HG03521 (cell line): ENCODE measurements around the gene MRM2.

Experiments
- ATAC-seq: cut with Tn5 transposase; IDR thresholded peaks from one replicate; pipeline ENCODE4 v1.9.1; 2021; ENCODE audit warnings: mild to moderate bottlenecking, moderate library complexity; ENCODE audit not compliant: unreplicated experiment

The MRM2 gene

DNA sequence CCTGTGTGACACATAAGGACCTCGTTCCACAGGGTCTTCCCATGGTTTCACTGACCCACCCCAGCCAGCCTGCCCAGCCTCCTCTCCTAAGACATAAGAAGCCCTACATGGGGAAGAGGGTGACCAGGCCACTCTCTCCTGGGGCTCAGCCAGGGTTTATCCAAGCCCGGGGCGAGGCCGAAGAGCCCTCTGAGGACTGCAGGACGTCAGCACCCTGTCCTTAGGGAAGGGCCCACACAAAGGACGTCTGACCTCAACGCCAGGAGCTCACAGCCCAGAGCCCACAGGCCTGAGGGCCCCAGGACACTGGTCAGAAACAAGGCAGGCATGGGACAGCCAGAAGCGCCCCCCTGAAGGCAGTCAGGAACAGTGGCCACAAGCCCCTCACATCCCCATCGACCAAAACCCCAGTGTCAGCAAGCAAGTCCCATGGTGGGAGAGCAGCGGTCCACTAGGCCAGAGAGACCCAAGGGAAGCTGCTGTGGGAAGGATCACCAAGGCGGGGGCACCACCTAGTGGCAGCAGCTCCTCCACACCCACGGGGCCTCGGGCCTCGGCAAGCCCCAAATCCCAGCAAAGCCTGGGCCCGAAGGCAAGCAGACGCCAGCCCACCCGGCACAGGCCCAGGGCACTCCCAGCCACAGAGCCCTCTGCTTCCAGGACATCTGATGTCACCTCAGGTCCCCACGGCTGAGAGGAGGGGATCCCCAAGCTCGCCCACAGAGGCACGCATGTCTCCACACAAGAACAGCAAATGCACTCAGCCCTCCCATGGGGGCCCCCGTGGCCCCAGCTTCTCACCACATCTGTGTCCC lies 32.7 kb downstream of the MRM2 start:
- ATAC-seq = no peak

DNA sequence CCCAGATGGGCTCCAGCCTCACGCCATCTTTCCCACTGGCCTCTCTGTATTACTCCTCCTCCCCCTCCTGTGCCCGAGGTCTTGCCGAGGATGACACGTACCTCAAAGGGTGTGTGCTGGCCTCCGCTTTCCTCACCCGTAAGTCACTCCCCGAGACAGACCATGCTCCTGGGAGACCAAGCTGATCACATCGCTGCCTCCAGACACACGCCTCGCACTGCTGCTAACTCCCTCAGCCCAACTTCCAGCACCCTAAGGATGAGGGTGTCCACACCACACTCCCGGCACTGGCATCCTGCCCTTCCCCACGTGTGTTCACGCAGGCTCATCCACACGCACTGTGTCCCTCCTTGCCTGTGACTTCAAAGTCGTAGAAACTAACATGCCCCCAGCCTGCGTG lies 33.3 kb downstream of the MRM2 start:
- ATAC-seq = no peak

DNA sequence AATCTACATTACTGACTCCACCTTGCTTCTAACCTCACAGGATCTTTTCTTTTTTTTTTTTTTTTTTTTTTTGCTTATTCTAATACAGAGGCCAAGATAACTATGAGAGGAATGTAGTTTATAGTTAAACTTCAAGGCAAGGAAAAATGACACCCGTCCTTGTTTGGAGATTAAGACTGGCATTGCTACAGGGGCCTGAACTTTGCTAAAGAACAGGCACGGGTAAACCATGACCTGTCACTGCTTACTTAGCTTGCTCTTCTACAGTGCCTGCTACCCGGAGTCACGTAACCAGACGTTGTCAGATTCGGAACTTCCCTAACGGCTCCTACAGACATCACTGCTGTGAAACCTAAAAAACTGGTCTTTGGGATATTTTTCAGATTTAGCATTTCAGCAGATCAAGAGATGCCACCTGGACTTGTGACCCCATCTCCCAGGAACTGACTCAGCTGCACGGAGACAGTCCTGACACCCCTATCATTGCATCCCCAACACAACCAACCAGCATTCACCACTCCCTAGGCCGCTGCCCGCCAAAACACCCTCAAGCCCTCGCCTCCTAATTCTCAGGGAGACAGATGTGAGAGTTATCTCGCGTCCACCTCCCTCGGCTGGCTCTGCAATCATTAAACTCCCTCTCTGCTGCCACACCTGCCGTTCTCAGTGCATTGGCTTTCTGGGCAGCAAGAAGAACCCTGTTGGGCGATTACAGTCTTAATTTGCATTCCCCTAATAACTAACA lies 36.8 kb downstream of the MRM2 start:
- ATAC-seq = no peak

DNA sequence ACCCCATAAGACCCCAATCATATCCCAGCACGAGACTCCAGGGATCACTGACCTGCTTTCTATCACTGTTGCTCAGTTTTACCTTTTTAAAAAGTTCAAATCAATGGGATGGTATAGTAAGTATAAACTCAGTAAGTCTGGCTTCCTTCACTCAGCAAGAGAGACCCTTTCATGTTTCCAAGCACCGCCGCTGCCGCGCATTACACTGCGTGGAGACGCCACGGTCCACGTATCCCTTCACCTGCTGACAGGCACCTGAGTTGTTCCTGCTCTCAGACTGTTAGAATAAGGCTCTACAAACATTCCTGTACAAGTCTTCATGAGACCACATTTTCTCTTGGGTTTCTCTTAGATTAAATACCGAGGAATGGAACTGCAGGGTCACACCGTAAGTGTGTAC lies 37.6 kb downstream of the MRM2 start:
- no peak for ATAC-seq

DNA sequence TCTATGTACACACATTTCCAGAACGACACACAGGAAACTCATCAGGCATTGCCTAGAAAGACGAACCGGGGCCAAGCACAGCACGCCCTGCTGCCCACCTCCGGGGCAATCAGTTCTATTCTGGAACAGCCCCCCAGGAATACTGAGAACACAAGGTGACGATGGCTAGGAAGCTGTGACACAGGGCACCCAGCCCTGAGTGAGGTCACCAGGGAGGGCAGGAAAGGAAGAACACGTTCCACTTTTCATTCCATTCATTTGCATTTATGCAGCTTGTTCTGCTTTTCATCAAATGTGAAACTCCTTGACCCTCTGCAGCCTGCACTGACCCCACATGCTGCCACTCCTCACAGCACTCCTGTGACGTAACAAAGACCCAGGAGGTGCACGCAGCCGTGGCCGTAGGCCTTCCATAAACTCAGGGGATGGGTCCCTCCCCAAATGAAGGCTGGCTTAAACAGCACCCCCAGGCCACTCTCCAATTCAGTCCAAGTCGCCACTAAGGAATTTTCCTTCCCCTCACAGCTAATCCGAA lies 38.2 kb downstream of the MRM2 start:
- ATAC-seq = no peak

DNA sequence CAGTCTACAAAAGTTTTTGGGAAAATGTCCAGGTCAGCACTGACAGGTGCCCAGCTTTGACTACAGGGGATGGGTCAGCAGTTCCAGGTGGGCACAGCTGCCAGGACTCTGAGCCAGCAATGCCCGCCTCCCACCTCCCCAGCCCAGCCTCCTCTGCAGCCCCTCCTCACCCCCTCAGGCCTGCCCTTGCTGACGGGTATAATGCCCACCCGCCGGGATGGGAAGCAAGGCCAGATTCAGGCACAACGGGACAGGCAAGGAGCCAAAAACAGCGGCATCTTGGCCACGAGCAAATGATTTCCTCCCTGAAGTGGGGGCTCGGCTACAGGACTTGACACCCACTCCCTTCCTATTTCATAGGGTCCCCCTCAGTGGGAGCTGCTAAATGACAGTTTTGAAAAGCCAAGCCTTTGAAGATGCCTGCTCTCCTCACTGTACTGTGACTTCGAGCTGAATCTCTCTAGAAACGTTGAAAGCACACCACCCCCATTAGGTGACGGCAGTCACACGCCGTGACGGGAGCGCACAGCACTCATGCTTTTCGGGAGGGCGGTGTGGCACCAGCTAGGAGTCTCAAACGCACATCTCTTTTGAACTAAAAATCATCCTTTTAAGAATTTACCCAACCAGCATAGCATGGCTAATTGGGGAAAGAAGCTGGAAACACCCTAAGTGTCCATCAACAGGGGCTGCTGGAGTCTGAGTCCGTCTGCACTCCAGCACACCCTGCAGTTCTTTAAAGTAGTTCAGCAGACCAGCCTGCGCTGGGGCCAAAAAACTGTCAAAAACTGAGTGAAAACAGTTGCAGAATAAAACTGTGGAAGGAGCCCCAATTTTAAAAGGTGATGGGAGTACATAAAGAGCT lies 38.9 kb downstream of the MRM2 start:
- no peak for ATAC-seq

DNA sequence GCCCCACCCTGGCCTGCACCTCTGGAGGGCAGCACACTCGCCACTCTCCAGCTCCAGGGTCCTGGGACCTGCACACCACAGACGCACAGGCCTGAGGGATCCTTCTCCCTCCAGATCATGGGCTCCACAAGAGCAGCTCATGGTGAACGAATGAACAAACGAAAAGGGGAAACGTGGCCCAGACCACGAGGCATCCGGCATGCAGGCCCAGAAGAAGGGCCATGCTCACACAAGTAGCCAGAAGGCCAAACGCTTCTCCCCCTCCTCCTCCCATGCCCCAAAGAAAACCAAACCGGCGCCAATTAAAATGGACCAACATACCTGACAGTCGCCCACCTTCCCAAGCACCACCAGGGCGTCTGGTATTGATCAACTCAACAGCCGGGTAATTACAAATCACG lies 39.6 kb downstream of the MRM2 start:
- no peak for ATAC-seq

DNA sequence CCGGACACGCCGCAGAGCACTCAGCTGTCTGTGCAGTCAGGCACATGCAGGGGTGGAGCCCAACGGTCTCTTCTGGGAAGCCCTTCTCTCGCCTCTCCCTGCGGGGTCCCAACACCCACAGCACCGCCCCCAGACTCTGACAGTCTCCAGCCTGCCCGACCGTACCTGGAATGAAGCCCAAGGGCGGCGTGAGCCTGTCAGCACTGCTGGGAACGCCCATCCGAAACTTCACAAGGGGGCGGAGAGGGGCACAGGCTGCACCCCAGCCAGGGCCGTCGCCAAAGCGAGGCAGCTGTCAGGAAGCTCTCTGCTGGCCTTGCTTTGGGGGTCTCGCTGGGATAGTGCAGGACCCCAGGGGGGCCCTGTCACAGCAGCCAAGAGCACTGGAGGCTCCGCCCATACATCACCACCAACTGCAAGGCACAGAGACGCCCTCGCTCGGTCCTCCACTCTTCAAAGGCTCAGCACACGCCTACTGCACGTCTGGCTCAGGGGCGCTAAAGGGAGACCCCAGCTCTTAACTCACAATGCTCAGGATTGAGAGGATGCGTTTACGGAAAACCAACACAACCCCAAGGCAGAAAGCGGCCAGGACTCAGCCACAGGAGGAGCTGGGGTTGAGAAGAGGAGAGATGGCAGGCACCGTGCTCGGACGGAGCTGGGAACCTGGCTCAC lies 40.2 kb downstream of the MRM2 start:
- ATAC-seq = no peak

DNA sequence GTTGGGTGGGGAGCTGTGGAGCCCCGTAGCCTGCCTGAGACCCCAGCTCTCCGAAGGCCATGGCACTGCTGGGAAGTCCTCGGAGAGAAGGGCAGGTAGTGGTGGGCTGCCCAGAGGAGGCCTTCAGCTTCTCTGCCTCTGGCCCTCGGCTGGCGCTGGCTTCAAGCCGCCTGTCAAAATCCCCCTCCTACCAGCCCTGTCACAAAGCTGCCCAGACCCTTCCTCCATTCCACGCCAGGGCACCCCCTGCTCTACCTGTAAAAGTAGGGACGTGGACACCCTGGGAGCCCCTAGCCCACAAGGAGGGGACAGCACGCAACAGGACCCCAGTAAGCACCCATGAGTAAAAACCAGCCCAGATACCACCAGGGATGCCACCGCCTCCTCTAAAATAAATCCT lies 40.9 kb downstream of the MRM2 start:
- ATAC-seq = no peak

DNA sequence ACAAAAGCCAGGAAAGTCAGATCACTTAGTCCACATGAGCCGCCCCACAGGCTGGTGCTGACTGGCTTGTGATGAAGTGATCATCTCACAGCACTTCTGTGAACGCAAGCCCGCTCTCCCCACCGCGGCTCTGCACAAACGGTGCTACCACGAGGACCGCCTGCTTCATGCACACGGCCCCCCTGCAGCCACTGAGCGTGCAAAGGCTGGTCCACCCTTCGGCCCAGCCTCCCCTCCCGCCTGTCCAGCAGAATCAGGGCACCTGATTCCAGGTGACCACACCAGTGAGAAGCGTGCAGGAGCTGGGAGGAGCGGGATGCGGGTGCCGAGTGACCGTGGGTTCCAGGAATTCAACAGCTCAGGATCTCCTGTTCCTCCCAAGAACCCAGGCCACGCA lies 41.4 kb downstream of the MRM2 start:
- ATAC-seq = no peak

DNA sequence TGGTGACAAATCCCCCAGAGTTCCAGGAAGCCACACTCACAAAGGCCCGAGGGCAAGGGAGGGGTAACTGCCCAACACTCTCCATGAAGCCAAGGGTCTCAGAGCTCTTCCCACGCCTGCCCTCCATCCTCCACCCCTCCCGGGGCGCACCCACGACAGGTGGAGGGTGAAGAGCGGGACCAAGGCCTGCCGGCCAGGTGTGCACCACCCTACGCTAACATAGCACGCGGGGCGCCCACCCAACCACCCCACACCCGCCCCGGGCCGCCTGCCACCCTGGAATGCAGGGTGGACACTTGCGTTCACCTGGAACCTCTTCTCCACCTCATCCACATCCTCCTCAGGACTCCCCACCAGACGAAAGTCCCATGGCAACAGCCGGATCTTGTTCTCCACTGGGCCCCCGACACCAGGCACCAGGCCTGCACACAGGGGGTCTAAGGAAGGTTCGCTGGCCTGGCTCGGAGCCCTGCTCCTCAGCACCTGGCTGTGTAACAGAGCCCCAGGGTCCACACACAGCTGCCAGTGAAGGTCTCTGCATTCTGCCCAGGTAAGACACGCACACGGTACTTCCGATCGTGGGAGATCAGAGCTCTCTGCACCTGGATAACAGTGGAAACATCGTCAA lies 41.9 kb downstream of the MRM2 start:
- ATAC-seq = no peak

DNA sequence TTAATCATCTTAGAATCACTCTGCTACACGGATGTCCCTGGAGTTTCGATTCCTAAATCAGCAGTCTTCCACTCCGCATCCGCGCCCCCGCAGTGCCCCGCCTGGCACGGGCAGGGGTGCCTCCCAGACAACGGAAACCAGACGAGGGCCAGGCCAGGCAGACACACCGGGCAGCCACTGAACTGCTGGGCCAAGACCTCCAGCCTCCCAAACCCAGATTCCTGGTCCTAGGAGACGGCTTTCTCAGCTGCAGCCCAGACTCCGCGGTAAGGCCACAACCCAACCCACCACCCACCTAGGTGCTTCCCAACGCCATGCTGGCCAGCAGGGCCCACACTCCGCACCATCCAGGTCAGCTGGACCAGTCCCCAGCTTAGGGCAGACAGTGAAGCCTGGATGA lies 42.5 kb downstream of the MRM2 start:
- ATAC-seq = no peak

DNA sequence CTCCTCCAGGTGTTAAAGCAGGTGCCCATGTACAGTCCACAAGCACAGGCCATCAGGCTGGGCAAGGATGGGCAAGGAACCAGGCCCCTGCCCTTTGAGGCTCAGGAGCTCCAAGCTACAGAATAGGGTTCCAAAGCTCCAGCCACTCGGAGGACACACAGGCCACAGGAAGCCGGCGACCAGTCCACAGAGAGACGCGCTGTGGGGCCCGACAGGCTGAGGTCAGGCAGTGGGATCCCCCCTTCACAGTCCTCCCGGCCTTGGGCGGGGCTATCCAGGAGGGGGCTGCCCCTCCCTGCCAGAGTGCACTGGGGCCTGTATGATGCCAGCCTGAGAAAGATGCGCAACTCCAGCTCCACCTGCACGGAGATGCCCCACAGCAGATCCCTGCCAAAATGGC lies 43.2 kb downstream of the MRM2 start:
- ATAC-seq = no peak

DNA sequence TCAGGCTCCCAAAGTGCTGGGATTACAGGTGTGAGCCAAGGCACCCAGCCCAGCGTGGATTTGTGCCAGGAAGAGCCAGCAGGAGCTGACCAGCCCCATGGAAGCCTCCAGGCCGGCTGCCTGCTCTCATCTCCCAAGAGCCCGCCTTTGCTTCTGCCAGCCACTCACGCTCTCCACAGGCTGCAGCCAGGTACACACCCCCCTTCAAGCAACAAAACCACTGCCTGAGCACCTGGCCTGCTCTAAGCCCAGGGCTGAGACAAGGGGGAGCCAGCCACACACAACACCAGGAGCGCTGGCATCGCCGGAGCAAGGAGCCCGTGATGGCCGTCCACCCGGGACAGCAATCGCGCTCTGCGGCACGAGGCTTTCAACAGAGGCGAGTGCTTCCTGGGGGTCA lies 43.8 kb downstream of the MRM2 start:
- ATAC-seq = no peak

DNA sequence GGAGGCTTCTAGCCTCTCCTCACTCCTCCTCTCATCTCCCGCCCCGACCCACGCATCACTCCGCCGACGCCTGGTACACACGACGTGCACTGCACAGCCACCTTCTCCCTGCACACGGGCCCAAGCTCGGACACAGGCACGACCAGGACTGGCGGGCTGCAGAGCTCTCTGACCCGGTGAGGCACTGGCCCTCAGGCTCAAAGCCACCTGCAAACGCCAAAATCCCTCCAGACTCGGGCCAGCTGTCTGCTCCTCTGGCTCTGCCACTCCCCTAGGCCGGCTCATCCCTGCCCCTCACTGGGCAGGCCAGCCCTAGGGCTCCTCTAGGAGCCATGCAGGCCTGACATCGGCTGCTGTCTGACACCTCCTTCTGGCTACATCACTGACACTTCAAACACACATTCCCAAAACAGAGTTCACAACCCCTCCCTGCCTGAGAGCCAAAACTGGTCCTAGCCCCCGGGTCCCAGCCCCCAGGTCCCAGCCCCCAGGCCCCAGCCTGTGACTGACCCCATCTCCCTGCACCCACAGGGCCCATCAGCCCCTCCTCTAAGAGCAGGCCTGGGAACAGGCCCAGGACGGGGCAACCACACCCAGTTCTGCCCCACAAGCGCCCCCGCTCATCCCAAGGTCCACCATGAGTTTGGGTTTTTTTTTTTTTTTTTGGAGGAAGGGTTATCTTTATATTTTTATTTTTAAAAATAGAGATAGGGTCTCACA lies 44.4 kb downstream of the MRM2 start:
- ATAC-seq = no peak

DNA sequence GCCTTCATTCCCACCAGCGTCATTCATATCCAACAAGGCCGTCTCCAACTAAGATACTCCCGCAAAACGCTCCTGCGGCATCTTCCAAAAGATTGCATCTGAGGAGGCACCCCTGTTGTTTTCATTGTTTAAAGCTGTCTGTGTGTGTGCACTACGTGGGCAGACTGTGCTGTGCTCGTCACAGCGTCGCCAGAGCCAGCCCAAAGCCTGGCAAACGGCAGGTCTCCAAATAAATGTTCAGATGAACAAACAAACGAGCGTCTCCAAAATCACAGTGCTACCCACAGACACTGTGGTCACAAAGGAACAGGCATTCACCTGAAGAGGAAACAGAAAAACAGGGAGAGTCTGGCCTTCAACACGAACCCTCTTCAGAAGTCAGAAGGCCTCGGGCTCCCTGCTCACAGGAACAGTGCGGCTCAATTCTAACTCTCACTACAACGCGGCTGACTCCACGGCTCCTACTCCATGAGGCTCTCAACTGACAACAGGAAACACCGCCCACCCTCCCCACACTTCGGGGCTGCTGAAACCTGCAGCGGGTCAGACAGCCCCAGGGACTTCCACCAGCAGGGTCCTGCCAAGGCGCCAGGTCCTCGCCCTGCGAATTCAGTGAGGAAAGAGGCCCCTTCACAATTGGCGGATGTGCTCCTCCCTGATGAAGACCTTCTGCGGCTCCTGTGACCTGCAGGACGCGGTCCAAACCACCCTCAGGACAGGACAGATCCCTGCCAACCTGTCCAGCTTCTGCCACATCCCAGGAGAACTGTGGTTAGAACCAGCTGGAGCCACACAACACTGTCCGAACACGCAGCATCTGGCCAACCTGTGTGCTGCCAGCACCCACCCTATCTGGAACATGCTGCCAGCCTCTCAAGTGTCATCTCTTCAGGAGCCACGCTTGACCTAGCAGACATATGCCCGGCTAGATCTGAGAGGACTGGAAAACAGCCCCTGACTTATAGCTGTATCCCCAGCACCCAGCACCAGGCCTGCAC lies 45.3 kb downstream of the MRM2 start:
- no peak for ATAC-seq

DNA sequence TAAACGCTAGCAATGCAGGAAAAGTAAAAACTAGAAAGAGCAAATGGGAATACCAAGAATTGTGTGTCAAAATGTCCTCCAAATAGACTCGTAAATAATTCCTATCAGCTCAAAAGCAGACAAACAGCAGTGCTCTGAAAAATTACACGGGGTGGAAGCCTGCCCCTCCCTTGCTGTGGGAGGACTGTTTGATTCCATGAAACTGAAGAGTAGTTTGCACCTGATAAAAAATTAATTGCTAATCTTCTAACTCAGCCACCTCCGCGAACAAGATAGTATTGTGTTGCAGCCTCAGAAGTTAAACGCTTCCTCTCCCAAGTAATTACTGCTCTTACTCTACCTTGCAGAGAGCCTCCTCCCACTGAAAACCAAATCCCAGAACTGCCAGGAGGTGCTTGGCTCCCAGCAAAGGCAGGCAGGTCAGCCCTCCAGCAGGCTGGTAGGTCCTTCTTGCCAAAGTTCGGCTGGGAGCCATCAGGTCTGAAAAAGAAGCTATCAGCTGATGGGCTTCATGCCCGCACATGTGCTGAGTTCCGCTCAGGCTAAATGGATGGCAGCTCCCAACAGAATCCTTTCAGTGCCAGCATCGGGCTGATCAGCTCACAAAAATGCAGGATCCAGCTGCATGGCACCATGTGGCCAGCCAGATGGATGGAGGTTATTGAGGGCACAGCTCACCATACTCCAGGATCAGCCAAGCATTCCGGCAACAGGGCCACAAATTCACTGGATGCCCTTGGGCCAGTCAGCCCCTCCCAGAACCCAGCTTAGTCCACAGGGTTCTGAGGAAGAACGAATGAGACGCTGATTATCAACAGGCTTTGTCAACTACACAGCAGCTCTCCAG lies 46.4 kb downstream of the MRM2 start:
- ATAC-seq = no peak
